Lower leg skin (tissue), 4 donors: ENCODE results near the gene FBN1. TPM values are rescaled to one million over a fixed set of nuclear protein-coding genes. Genes with fewer than 3 reads are reported as not detected.

Experiments used
- DNase-seq, 2 donors: peaks; one replicate each; pipeline ENCODE4 v3.0.0-alpha.2; 2019; ENCODE audit warnings: low spot score in 2 of 2
- H3K4me3 ChIP-seq: fragments of 200-600 bp; sonication (generic); 2 replicates; pipeline ENCODE4 v1.5.1; 2017; ENCODE audit warnings: mild to moderate bottlenecking, low read depth; ENCODE audit not compliant: poor library complexity, severe bottlenecking
- POLR2A ChIP-seq, 2 donors: fragments of 450-650 bp; IDR thresholded peaks; one replicate each; pipeline ENCODE4 v1.6.1; 2016 to 2017; ENCODE audit warnings: antibody characterized with exemption in 2 of 2, mild to moderate bottlenecking in 1 of 2, moderate library complexity in 1 of 2
- WGBS, 2 donors: methylation state at CpG; one replicate each; pipeline ENCODE4 v1.1.5; 2018; 5-methylcytosine and 5-hydroxymethylcytosine counted together
- intact Hi-C: fragments of 100-400 bp; cut with DNase I; formaldehyde crosslinking; loops from one replicate; pipeline ENCODE4 v1.15.0; 2023; ENCODE audit warnings: low total_unique reads
- total RNA-seq, 4 donors: library from RNA; depleted of rRNA; stranded (reverse); fragments of >200 nt; gene quantifications; one replicate each; pipeline ENCODE4 v1.1.0, GENCODE V29; 2016
- TF ChIP-seq, protein P1 (sequence below), 3 donors: fragments of 450-650 bp; IDR thresholded peaks; one replicate each; pipeline ENCODE4 v1.5.1; 2016; ENCODE audit warnings: antibody characterized with exemption in 3 of 3, mild to moderate bottlenecking in 3 of 3, moderate library complexity in 2 of 3

Gene FBN1
- total RNA-seq, 4 donors from 2014 or later = 15.0 to 59.3 (median 24.0) TPM

DNA sequence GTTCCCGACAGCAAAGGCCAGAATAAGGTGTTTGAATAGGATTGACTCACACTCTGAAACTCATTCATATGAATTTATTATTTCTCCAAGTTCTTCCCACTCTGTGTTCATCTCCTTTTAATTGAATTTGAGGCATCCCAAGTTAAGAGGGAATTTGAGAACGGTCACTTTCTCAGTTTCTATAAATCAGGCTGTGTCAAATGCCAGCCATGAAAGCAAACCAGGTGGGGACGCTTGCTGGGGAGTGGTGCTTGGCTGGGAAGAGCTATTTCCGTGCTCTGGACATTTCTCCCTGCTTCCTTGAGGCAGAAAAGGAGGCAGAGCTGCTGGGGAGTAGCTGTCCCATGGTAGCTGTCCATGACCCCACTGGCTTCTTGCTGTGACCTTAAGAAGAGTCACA is 116.6 kb downstream of the FBN1 start:
- no peak overlapping the region for H3K4me3 ChIP-seq
- DNase-seq = no peak
- WGBS, 2 donors = 76 to 77% methylated on average over 4 of the region's 4 CpGs
- TF ChIP-seq, protein P1, sequence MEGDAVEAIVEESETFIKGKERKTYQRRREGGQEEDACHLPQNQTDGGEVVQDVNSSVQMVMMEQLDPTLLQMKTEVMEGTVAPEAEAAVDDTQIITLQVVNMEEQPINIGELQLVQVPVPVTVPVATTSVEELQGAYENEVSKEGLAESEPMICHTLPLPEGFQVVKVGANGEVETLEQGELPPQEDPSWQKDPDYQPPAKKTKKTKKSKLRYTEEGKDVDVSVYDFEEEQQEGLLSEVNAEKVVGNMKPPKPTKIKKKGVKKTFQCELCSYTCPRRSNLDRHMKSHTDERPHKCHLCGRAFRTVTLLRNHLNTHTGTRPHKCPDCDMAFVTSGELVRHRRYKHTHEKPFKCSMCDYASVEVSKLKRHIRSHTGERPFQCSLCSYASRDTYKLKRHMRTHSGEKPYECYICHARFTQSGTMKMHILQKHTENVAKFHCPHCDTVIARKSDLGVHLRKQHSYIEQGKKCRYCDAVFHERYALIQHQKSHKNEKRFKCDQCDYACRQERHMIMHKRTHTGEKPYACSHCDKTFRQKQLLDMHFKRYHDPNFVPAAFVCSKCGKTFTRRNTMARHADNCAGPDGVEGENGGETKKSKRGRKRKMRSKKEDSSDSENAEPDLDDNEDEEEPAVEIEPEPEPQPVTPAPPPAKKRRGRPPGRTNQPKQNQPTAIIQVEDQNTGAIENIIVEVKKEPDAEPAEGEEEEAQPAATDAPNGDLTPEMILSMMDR (IDR thresholded peaks at IDR 0.05) = no peak
- TF ChIP-seq POLR2A (IDR thresholded peaks at IDR 0.05) = no peak
- intact Hi-C loops = no loop called here

DNA sequence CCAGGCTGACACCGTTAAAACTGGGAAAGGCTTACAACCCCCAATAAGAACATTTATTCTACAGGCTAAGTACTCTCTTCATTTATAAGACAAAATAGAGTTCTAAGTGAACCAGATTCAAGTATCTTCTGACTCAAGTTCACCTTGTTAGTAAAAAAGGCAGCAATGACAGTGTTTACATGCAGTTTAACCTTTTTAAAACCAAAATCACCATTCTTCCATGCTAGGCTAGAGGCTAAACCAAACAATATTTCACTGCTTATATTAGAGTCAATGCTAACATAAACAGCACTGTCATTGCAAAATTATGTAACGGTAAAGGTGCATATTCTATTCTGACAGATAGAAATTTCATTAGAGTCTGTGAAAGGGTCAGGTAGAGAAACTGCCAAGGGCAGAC is 118.0 kb downstream of the FBN1 start:
- intact Hi-C loops = no loop called here
- DNase-seq = no peak
- WGBS, 2 donors = 80 to 83% methylated on average over 2 of the region's 2 CpGs
- H3K4me3 ChIP-seq = no peak overlapping the region
- TF ChIP-seq POLR2A (IDR thresholded peaks at IDR 0.05) = no peak
- TF ChIP-seq, protein P1 (IDR thresholded peaks at IDR 0.05) = no peak

DNA sequence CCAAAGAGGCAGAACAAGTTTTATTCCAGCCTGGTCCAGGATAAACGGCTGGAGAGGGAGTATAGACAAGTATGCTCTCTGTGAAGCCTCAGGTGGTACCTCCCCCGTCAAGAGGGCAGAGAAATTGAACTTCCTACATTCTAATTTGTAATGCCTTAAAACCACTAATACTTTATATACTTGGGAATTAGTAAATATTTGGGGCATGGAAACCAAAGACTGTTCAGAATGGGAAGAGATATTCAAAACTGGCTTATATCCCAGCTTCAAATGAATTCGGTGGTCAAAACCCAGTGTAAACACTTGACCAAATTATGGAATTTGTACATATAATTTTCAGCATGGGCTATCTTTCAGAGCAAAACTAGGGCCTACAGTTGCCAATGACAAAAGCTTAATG is 122.6 kb downstream of the FBN1 start:
- H3K4me3 ChIP-seq = no peak overlapping the region
- TF ChIP-seq, protein P1 (IDR thresholded peaks at IDR 0.05) = no peak
- no peak for TF ChIP-seq POLR2A (IDR thresholded peaks at IDR 0.05)
- intact Hi-C loops = no loop called here
- WGBS, 2 donors = 76 to 80% methylated on average over 3 of the region's 3 CpGs
- no peak for DNase-seq

DNA sequence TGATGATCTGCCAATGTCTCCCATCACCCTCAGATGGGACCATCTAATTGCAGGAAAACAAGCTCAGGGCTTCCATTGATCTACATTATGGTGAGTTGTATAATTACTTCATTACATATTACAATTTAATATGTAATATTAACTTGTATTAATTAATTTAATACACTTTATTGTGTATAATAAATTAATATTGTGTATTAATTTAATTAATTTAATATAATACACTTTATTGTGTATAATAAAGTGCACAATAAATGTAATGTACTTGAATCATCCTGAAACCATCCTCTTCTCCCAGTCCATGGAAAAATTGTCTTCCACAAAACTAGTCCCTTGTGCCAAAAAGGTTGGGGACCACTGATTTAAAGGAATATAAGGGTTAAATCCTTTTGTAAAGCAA is 123.4 kb downstream of the FBN1 start:
- no peak overlapping the region for H3K4me3 ChIP-seq
- TF ChIP-seq, protein P1 (IDR thresholded peaks at IDR 0.05) = no peak
- TF ChIP-seq POLR2A (IDR thresholded peaks at IDR 0.05) = no peak
- intact Hi-C loops = no loop called here
- no peak for DNase-seq

DNA sequence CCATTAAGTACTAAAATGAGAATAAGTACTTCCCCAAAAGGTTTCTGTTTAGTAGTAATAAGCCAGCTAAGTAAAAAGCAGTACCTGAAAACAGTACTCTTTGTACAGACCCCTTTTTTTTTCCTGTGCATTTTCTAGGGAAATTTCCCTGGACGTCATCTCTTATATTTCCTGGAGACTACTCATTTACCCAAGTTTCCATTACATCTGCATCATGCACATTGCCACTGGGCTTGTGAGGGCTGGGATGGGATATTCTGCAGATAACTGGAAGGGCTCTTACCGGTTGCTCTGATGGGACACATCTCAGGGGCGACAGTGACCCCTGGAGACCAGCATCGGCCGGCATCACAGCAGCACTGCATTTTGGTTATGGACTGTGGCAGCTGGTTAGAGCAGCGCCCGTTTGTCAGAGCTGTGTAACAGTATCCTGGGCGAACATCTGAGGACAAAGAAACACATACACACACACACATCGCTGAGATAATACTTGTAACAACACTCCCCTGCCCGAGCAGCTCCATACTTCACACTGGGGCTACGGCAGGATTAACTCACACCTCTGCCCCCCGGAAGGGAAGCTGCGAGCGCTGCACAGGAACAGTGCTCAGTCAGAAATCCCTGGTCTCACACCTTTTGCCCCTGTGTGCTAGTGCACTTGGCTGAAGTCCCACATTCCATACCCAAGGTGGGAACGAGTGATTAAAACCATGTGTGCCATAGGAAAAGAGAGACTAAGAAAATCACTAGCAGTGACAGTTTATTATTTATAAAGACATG is 124.9 kb downstream of the FBN1 start:
- H3K4me3 ChIP-seq = no peak overlapping the region
- 81 to 85% methylated on average over 15 of the region's 15 CpGs for WGBS, 2 donors
- no peak for DNase-seq
- intact Hi-C loops = no loop called here
- TF ChIP-seq, protein P1 (IDR thresholded peaks at IDR 0.05) = no peak
- no peak for TF ChIP-seq POLR2A (IDR thresholded peaks at IDR 0.05)

DNA sequence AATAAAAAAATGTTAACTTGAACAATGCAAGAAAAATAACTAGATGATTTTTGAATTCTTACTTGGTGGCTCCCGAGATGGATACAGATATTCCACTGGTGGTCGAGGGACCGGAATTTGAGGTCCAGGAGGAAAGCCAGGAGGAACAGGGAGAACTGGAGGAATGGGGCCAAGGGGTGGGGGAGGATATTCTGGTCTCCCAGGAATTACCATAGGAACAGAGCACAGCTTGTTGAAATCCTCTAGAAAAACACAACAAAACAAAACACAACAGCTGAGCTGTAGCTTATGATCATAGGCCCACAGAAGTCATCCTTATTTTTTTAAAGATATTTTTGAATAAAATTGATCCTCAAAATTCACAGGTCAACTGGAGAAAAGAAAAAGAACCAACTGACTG is 129.4 kb downstream of the FBN1 start:
- WGBS, 2 donors = 79 to 87% methylated on average over 3 of the region's 3 CpGs
- intact Hi-C loops = no loop called here
- TF ChIP-seq, protein P1 (IDR thresholded peaks at IDR 0.05) = no peak
- TF ChIP-seq POLR2A (IDR thresholded peaks at IDR 0.05) = no peak
- H3K4me3 ChIP-seq = no peak overlapping the region
- no peak for DNase-seq
